Measurements from ENCODE around the gene PIK3R5. TPM values are rescaled to one million over a fixed set of nuclear protein-coding genes. Genes with fewer than 3 reads are reported as not detected.
A peak's percentile ranks its signal among the peaks of the same experiment; 100 is the strongest.
"Not testable (repeated sequence)": the region's sequence is repeated elsewhere in the genome, so short reads cannot be mapped to it uniquely, and the experiment has no call there.

Gene PIK3R5
- polyA plus RNA-seq (ENCODE audit: insufficient read length), result 0.73 TPM
- long read RNA-seq, donor 1, result 0 reads
- long read RNA-seq, donor 2, result 0 reads
- long read RNA-seq, donor 3, result 0 reads
- long read RNA-seq, donor 4, result 0 reads
- long read RNA-seq, donor 5, full-length matches to known transcripts, result 1 of 1 reads
- long read RNA-seq, donor 5, partial matches to known transcripts, result 0 of 1 reads
- long read RNA-seq, donor 5, other reads (novel, unspliced or antisense), result 0 of 1 reads
- long read RNA-seq, donor 6, result 0 reads
- long read RNA-seq, donor 7, result 0 reads
- long read RNA-seq, donor 8, result 0 reads

GRCh38 chr17:8965394-8966168 is at the start of gene PIK3R5:
Gene PIK3R5 (minus strand): TSS chr17:8965707. CDS start chr17:8911494, 54,213 bp downstream.
- DNase-seq, result peak; percentile 30

- DNase-seq, result no peak
These were observed 45.5 kb upstream of the PIK3R5 start for GRCh38 chr17:9011001-9011400.

- no peak for DNase-seq
These were observed 44.2 kb upstream of the PIK3R5 start for GRCh38 chr17:9009737-9010136.

- no peak for DNase-seq
These were observed 43.6 kb upstream of the PIK3R5 start for GRCh38 chr17:9009096-9009495.

- no peak for DNase-seq
These were observed 41.7 kb upstream of the PIK3R5 start for GRCh38 chr17:9007052-9007714.

GRCh38 chr17:9006175-9006767 is 40.8 kb upstream of the PIK3R5 start:
- no peak for DNase-seq

GRCh38 chr17:9004961-9005285 is 39.4 kb upstream of the PIK3R5 start:
- no peak for DNase-seq

- no peak for DNase-seq
These were observed 38.8 kb upstream of the PIK3R5 start for GRCh38 chr17:9004132-9004960.

- DNase-seq, result no peak
These were observed 38.0 kb upstream of the PIK3R5 start for GRCh38 chr17:9003355-9004131.

- DNase-seq, result no peak
These were observed 37.3 kb upstream of the PIK3R5 start for GRCh38 chr17:9002606-9003354.

- DNase-seq, result no peak
These were observed 36.7 kb upstream of the PIK3R5 start for GRCh38 chr17:9002227-9002605.

GRCh38 chr17:9001559-9001958 is 36.1 kb upstream of the PIK3R5 start:
- DNase-seq, result no peak

- peak; percentile 36 for DNase-seq
These were observed 32.6 kb upstream of the PIK3R5 start for GRCh38 chr17:8997994-8998628.

GRCh38 chr17:8995711-8996110 is 30.2 kb upstream of the PIK3R5 start:
- no peak for DNase-seq

GRCh38 chr17:8994319-8994718 is 28.8 kb upstream of the PIK3R5 start:
- peak; percentile 58 for DNase-seq

- peak; percentile 53 for DNase-seq
These were observed 26.2 kb upstream of the PIK3R5 start for GRCh38 chr17:8991514-8992285.

- not testable (repeated sequence) for DNase-seq
These were observed 22.9 kb upstream of the PIK3R5 start for GRCh38 chr17:8988263-8988935.

GRCh38 chr17:8986295-8986694 is 20.8 kb upstream of the PIK3R5 start:
- DNase-seq, result no peak

Measured in left kidney (tissue), 8 donors.